ENCODE measurements around the gene TLN1.

- TF ChIP-seq CTCF (IDR thresholded peaks at IDR 0.05) (peak in 1 of 4 experiments; percentile 9), POLR2A (IDR thresholded peaks at IDR 0.05) (no peak), EP300 (IDR thresholded peaks at IDR 0.05) (peak in 3 of 4 donors; percentile 27 to 79 (median 50)), POLR2AphosphoS5 (IDR thresholded peaks at IDR 0.05) (peak in 3 of 4 donors; percentile 11 to 63 (median 57))
Measured at GRCh38 chr9:35691757-35692301, 40.2 kb downstream of the TLN1 start.
